ENCODE results near the gene TMEM144.

The TMEM144 gene

DNA sequence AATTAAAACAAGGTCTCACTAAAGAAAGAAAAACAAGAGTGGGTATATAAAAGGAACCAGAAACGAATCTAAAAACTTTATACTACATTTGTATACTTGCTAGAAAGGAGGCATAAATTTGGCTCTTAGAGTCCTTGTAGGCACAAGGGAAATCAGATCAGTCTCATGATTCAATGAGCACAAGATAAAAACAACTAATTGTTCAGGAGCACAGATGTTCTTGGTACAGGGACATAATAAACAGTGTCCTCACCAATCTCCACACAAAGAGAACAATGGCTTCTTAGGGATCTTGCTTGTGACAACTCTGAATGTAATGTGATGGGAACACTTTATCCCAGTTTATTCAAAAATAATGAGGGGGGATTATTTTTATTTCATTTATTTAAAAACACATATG, 28.3 kb downstream of the TMEM144 start:
- H3K4me1 ChIP-seq (ENCODE audit: control insufficient read depth, insufficient read depth, low read length): no peaks in the 10 kb centered on the region
- ChIA-PET CTCF (no interaction called here), POLR2A (no interaction called here)
- no peaks in the 10 kb centered on the region for H3K9me3 ChIP-seq (ENCODE audit: control insufficient read depth, insufficient read depth, low read depth, low read length)
- peaks cover 0 to 2% of the 10 kb centered on the region in 2 experiments; a peak in 1 of 3 replicates for H3K36me3 ChIP-seq (ENCODE audit: control insufficient read depth in 2 of 2, insufficient read depth in 1 of 2, low read length in 2 of 2)
- TF ChIP-seq SP2 (tag by site-specific recombination; IDR thresholded peaks at IDR 0.05) (no peak), KLF8 (tag by site-specific recombination; IDR thresholded peaks at IDR 0.05) (no peak), ZXDB (tag by site-specific recombination; IDR thresholded peaks at IDR 0.05) (no peak), ZNF157 (tag by site-specific recombination; IDR thresholded peaks at IDR 0.05) (no peak), ZNF571 (tag by site-specific recombination; IDR thresholded peaks at IDR 0.05) (no peak), ZNF654 (tag by site-specific recombination; IDR thresholded peaks at IDR 0.05; ENCODE audit: low read depth) (no peak), ZNF169 (tag by site-specific recombination; IDR thresholded peaks at IDR 0.05) (no peak), ZNF555 (tag by site-specific recombination; conservative IDR thresholded peaks at IDR 0.05) (no peak)
- TF ChIP-seq, protein P1, sequence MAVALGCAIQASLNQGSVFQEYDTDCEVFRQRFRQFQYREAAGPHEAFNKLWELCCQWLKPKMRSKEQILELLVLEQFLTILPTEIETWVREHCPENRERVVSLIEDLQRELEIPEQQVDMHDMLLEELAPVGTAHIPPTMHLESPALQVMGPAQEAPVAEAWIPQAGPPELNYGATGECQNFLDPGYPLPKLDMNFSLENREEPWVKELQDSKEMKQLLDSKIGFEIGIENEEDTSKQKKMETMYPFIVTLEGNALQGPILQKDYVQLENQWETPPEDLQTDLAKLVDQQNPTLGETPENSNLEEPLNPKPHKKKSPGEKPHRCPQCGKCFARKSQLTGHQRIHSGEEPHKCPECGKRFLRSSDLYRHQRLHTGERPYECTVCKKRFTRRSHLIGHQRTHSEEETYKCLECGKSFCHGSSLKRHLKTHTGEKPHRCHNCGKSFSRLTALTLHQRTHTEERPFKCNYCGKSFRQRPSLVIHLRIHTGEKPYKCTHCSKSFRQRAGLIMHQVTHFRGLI (tag by site-specific recombination; IDR thresholded peaks at IDR 0.05): no peak
- no peak overlapping the region for H3K27ac ChIP-seq (ENCODE audit: extremely low read depth, low read depth, low read length)
- H3K4me3 ChIP-seq (ENCODE audit: low read depth, low read length): no peak overlapping the region

DNA sequence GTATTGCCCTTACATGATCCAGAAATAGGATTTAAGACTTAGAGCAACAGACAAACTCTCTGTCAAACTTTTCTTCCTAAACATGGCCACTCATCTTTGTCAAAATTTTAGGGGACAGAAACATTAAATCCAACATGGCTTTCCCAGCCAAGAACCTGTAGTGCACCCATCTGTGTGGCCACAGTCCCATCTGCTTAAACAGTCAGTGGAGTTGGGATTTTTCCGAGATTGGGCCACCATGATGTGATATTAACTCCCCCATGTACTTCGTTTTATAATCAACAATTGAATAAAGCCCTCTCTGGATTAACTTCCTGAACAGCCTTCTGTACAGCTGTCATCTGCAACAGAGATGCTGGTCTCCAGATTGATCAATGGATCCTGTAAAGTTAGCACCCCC, 28.9 kb downstream of the TMEM144 start:
- no peaks in the 10 kb centered on the region for H3K4me1 ChIP-seq (ENCODE audit: control insufficient read depth, insufficient read depth, low read length)
- CTCF ChIA-PET: no interaction called here
- H3K27ac ChIP-seq (ENCODE audit: extremely low read depth, low read depth, low read length): no peak overlapping the region
- H3K9me3 ChIP-seq (ENCODE audit: control insufficient read depth, insufficient read depth, low read depth, low read length): no peaks in the 10 kb centered on the region
- no peak overlapping the region for H3K4me3 ChIP-seq (ENCODE audit: low read depth, low read length)
- POLR2A ChIA-PET: no interaction called here
- peaks cover 0 to 2% of the 10 kb centered on the region in 2 experiments; a peak in 1 of 3 replicates for H3K36me3 ChIP-seq (ENCODE audit: control insufficient read depth in 2 of 2, insufficient read depth in 1 of 2, low read length in 2 of 2)
- TF ChIP-seq SCRT2 (tag by site-specific recombination; IDR thresholded peaks at IDR 0.05): no peak
- TF ChIP-seq, protein P2, sequence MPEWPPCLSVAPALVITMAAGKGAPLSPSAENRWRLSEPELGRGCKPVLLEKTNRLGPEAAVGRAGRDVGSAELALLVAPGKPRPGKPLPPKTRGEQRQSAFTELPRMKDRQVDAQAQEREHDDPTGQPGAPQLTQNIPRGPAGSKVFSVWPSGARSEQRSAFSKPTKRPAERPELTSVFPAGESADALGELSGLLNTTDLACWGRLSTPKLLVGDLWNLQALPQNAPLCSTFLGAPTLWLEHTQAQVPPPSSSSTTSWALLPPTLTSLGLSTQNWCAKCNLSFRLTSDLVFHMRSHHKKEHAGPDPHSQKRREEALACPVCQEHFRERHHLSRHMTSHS (tag by site-specific recombination; IDR thresholded peaks at IDR 0.05): no peak
- TF ChIP-seq ZNF335 (tag by site-specific recombination; conservative IDR thresholded peaks at IDR 0.05): no peak
- TF ChIP-seq SP3 (tag by site-specific recombination; IDR thresholded peaks at IDR 0.05): no peak
- TF ChIP-seq ZSCAN16 (tag by site-specific recombination; IDR thresholded peaks at IDR 0.05): no peak
- TF ChIP-seq, protein P3, sequence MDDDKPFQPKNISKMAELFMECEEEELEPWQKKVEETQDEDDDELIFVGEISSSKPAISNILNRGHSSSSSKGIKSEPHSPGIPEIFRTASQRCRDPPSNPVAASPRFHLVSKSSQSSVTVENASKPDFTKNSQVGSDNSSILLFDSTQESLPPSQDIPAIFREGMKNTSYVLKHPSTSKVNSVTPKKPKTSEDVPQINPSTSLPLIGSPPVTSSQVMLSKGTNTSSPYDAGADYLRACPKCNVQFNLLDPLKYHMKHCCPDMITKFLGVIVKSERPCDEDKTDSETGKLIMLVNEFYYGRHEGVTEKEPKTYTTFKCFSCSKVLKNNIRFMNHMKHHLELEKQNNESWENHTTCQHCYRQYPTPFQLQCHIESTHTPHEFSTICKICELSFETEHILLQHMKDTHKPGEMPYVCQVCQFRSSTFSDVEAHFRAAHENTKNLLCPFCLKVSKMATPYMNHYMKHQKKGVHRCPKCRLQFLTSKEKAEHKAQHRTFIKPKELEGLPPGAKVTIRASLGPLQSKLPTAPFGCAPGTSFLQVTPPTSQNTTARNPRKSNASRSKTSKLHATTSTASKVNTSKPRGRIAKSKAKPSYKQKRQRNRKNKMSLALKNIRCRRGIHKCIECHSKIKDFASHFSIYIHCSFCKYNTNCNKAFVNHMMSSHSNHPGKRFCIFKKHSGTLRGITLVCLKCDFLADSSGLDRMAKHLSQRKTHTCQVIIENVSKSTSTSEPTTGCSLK (tag by site-specific recombination; IDR thresholded peaks at IDR 0.05): no peak
- no peak for TF ChIP-seq WT1 (tag by site-specific recombination; IDR thresholded peaks at IDR 0.05)
- TF ChIP-seq ZNF221 (tag by site-specific recombination; IDR thresholded peaks at IDR 0.05; ENCODE audit: borderline replicate concordance): no peak
- TF ChIP-seq FEZF1 (tag by site-specific recombination; IDR thresholded peaks at IDR 0.05): no peak
- TF ChIP-seq ZNF629 (tag by site-specific recombination; IDR thresholded peaks at IDR 0.05): no peak
- no peak for TF ChIP-seq ZNF530 (tag by site-specific recombination; IDR thresholded peaks at IDR 0.05; ENCODE audit: low read depth)
- no peak for TF ChIP-seq ZNF37A (tag by site-specific recombination; IDR thresholded peaks at IDR 0.05)
- TF ChIP-seq, protein P4, sequence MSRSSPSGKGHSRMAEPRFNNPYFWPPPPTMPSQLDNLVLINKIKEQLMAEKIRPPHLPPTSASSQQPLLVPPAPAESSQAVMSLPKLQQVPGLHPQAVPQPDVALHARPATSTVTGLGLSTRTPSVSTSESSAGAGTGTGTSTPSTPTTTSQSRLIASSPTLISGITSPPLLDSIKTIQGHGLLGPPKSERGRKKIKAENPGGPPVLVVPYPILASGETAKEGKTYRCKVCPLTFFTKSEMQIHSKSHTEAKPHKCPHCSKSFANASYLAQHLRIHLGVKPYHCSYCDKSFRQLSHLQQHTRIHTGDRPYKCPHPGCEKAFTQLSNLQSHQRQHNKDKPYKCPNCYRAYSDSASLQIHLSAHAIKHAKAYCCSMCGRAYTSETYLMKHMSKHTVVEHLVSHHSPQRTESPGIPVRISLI (tag by site-specific recombination; IDR thresholded peaks at IDR 0.05): no peak
- TF ChIP-seq ZNF10 (tag by site-specific recombination; IDR thresholded peaks at IDR 0.05): no peak
- TF ChIP-seq ZNF843 (tag by site-specific recombination; IDR thresholded peaks at IDR 0.05): no peak
- no peak for TF ChIP-seq ZNF174 (tag by site-specific recombination; IDR thresholded peaks at IDR 0.05)
- TF ChIP-seq, protein P5, sequence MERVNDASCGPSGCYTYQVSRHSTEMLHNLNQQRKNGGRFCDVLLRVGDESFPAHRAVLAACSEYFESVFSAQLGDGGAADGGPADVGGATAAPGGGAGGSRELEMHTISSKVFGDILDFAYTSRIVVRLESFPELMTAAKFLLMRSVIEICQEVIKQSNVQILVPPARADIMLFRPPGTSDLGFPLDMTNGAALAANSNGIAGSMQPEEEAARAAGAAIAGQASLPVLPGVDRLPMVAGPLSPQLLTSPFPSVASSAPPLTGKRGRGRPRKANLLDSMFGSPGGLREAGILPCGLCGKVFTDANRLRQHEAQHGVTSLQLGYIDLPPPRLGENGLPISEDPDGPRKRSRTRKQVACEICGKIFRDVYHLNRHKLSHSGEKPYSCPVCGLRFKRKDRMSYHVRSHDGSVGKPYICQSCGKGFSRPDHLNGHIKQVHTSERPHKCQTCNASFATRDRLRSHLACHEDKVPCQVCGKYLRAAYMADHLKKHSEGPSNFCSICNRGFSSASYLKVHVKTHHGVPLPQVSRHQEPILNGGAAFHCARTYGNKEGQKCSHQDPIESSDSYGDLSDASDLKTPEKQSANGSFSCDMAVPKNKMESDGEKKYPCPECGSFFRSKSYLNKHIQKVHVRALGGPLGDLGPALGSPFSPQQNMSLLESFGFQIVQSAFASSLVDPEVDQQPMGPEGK (tag by site-specific recombination; IDR thresholded peaks at IDR 0.05): no peak
- TF ChIP-seq ZNF610 (tag by site-specific recombination; IDR thresholded peaks at IDR 0.05; ENCODE audit: borderline replicate concordance): no peak
